Skeletal muscle cell (primary cell): ENCODE measurements around the gene PRPF6.

Experiments
- DNase-seq: peaks from one replicate; pipeline ENCODE4 v3.0.0-alpha.2; 2010; ENCODE audit warnings: low read depth
- H3K4me3 ChIP-seq: 2 replicates; pipeline ENCODE4 v1.5.1; 2011; ENCODE audit warnings: low read depth, mild to moderate bottlenecking, control low read depth, low read length, moderate library complexity

PRPF6 gene, protein sequence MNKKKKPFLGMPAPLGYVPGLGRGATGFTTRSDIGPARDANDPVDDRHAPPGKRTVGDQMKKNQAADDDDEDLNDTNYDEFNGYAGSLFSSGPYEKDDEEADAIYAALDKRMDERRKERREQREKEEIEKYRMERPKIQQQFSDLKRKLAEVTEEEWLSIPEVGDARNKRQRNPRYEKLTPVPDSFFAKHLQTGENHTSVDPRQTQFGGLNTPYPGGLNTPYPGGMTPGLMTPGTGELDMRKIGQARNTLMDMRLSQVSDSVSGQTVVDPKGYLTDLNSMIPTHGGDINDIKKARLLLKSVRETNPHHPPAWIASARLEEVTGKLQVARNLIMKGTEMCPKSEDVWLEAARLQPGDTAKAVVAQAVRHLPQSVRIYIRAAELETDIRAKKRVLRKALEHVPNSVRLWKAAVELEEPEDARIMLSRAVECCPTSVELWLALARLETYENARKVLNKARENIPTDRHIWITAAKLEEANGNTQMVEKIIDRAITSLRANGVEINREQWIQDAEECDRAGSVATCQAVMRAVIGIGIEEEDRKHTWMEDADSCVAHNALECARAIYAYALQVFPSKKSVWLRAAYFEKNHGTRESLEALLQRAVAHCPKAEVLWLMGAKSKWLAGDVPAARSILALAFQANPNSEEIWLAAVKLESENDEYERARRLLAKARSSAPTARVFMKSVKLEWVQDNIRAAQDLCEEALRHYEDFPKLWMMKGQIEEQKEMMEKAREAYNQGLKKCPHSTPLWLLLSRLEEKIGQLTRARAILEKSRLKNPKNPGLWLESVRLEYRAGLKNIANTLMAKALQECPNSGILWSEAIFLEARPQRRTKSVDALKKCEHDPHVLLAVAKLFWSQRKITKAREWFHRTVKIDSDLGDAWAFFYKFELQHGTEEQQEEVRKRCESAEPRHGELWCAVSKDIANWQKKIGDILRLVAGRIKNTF

DNA sequence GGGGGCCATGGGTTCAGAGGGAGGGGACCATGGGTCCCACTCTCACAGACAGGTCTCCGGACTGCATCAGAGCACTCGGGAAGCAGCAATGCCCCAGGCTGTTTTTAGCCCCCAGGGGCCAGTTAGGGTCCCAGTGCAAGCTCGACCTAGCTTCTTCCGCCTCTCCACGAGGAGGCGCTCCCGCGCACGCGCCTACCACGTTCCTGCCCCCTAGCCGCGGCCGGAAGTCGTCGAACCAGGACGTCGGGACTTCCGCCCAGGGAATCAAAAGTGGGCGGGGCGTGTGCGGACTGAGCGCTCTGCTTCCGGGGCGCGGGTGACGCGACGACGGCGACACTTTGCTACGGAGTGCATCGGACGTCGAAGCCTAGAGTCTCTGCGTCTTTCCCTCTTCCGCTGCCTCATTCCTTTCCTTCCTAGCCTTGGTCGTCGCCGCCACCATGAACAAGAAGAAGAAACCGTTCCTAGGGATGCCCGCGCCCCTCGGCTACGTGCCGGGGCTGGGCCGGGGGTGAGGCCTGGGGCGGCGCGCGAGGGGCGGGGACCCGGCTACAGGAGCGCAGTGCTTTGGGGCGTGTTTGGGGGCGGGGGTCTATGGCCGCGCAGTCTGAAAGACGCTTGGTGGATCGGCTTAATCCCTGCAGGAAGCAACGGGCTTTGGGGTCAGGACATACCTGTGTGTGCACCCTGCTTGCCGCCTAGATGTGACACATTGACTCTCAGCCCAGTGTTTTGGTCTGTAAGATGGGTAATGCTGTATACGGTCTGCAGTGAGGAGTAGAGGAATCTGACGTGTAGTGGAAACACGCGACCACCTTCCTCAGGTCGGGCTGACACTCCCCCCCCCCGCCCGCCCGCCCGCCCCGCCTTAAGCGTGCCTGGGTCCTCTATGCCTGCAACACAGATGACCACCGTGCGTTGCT, at the start of gene PRPF6:
Gene PRPF6, plus strand, starts transcription at position 327 of the 923 bp plus-strand sequence. Its CDS starts 114 bp downstream, at position 441.
- H3K4me3 ChIP-seq: peak within 1 kb of the TSS; percentile 92
- DNase-seq: peak; percentile 81

DNA sequence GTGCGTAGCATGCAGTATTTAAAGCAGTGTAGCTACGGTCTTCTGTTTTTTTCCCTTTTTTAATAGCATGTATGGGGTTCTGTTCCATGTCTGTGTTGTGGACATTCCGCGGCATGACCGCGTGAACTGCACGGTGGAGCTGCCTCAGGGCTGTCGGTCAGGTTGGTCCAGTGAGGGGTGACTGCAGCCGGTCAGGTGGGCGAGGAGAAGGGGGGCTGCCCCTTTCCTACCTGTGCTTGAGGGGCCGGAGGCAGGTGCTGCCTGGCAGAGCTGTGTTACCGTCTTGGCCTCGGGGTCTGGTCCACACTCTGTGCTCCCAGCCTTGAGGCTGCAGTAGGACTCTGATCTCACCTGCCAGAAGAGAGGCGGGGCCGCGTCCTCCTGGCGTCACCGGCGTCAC, 49.2 kb upstream of the PRPF6 start:
- no peak for DNase-seq
- H3K4me3 ChIP-seq: no peak overlapping the region

DNA sequence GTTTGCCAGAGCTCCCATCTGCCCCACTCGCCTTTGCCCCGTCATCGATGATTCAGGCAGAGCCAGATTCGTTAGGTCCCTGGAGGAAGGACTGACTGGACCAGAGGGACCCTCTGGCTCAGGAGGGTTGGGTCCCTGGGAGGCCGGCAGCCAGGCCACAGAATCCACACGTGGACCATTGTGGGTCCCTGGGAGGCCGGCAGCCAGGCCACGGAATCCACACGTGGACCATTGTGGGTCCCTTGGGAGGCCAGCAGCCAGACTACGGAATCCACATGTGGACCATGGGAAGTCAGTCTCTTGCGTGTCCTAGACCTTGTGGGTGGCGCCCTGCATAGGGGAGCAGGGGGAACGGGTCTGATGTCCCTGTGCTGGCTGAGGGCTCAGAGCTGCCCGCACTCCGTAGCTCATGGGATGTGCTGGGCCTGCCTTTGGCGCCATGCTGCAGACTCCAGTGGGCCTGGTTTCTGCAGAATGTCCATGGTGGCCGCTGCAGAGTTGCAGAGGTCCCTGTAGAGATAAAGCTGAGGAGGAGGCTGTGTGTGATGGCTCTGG, 48.2 kb upstream of the PRPF6 start:
- DNase-seq: no peak

DNA sequence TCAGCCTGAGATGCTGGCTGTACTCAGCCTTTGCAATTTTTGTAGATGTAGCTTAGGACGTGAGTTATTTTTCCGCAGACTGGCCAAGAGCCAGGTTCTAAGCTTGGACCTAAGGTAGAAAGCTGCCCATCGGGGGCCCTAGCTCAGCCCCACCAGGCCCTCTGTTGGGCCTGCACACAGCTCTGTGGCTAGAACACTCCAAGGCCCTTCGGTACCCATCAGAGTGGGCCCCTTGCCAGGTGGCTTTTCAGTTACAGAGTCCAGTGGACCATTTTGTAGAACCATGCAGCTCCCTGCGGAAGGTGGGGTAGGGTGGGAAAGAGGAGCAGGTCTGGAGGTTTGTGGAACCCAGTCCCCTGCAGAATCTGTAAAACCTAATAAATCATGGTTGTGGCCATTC, 47.3 kb upstream of the PRPF6 start:
- DNase-seq: no peak

More for the DNA sequence above, 48.2 kb upstream of the PRPF6 start:
- no peak overlapping the region for H3K4me3 ChIP-seq

DNA sequence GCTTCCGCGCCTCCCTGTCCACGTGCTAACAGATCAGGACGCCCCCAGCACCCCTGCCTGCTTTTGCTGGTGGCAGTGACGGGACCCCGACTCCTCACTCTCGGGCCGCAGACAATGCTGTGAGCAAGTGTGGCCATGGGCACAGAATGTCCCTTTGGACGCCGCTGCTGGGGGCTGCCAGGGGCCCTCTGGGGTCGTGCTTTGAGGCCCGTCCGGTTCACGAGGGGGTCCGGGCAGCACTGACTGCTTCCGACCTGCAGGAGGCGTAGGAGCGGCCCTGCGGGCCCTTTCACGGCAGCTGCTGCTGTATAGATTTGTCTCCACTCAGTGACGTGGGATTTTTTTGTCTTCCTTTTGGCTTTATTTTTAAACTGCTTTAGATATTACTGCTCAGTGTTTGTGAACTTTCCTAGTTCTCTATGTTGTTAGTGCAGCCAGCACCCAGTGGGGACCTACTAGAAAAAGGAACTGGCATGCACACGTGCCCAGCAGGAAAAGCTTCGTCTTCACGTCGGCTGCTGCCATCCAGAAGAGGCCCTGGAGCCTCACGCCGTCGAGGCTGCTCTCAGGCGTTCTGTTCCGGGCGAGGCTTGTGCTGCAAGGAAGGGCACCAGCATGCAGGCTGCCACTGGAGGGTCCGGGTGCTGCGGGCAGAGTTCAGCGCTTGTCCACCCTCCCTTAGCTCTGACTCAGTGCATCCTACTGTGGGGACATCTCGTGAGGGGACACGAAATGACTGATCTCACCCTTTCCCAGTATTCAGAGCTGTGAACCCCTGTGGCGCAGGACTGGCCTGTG, 46.5 kb upstream of the PRPF6 start:
- no peak for DNase-seq
- no peak overlapping the region for H3K4me3 ChIP-seq

More for the DNA sequence above, 47.3 kb upstream of the PRPF6 start:
- H3K4me3 ChIP-seq: no peak overlapping the region

DNA sequence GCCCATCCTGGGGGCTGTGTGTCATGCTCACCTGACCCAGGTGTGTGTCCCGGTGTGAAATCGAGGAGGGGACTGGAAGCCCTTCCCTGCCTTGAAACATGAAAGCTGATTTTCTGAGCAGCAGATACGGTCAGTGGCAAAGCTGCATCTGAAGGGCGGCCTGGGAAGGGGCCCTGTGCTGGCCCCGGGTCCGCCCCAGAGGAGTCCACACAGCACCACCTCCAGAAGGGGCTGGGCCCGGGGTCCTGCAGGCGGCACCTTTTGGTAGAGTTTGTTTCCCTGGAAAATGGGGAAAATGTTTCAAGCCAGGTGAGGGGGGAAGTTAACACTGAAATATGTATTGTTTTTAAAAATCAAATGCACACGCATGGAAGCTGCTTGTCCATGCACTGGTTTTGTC, 45.5 kb upstream of the PRPF6 start:
- no peak overlapping the region for H3K4me3 ChIP-seq
- DNase-seq: no peak

DNA sequence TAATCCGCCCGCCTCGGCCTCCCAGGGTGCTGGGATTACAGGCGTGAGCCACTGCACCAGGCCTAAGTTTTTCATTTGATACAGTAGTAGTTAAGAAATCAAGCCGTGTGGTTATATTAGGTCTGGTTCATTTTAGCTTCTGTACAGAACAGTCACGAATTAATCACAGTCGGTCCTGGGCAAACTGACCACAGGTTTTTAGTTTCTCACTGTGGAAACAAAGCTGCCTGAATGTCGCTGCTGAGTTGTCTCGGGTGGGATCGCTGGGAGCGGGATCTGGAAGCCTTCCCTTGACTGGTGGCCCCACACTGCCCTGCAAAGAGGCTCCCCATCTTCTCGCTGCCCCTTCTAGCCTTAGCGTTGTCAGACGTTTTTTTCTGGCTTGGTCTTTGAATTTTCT, 43.3 kb upstream of the PRPF6 start:
- H3K4me3 ChIP-seq: no peak overlapping the region
- no peak for DNase-seq

DNA sequence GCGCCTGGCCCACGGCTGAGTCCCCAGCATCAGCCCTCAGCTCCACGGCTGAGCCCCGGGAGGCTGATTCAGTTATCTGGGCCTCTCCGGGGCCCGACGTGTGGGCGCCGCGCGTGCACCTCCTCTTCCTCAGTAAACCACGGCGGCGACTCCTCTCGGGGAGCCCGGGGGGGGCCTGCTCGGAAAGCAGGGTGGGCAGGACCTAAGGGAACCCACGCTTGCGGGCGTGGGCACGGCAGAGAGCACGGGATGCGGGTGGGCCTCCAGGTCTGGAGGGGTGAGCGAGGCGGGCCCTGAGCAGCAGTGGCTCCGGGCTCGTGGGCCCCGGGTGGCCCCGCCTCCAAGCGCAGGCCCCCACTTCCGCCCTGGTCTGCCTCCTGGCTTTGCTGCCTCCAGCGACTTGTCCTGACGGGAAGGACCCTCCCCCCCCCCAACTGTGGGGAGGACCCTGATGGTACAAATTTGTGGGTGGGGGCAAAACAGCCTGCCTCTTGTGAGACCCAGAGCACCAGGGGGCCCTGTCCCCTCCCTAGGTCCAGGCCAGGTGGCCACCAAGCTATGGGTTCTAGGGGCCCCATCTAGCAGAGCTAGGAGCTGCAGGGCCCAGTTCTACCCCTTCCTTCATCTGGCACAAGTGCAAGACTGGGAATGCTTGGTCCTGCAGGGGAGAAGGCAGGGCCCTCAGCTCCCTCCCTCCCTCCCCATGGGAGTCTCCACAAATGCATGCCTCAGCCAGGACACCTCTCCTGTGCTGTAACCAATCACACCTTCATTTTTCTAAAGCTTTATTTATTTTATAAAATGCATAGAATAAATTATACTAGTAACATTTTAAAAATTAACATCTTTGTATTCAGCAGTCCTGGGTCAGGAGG, 41.6 kb upstream of the PRPF6 start:
- no peak overlapping the region for H3K4me3 ChIP-seq

DNA sequence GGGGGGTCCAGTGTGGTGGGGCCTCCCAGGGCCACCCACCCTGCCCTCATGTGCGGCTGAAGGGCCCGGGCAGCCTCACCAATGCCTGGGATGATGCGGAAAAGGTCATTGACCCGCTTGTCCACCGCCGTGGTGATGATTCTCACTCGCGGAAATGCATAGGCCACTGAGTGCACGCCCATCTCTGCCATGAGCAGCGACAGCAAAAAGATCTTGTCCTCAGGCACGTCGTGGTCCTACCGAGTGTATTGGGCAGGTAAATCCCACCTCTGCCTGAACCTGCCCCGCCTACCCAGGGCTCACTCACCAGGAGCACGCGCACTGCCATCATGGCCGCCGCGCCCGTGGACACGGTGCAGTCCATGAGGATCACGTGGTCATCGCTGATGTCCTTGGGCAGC, 40.9 kb upstream of the PRPF6 start:
- DNase-seq: no peak
- no peak overlapping the region for H3K4me3 ChIP-seq

More for the DNA sequence above, 41.6 kb upstream of the PRPF6 start:
- no peak for DNase-seq

DNA sequence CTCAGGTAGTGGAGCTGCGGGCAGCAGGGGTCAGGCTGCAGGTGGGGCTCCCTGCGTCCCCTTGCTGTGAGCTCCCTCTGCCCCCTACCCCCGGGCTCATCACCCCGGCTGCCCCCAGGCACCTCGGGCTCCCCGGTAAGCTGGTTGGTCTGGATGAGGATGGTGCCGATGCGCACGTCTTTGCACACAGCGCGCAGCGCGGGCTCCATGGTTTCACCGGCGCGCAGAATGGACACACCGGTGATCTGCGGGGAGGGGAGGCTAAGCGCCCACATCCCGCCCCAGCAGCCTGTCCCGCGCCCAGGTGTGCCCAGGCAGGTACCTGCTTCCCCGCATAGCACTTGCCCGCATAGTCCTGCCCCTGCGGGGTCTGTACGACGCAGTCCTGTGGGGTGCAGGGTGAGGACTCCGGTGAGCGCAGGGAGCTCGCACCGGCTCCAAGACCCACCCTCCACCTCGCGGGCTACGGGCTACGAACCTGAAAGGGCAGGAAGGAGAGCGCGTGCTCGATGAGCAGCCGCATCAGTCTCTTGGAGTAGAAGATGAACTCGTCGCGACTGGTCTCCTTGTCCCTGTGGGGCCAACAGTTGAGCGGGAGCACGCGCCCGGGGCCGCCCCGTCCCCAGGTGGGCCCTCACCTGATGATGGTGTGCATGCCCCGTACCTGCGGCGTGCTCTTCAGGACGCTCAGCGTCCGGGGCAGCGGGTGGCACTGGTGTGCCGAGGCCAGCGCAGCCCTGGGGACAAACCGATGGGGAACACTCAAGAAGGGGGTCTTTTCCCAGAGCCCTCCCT, 40.3 kb upstream of the PRPF6 start:
- H3K4me3 ChIP-seq: no peak overlapping the region
- DNase-seq: no peak

DNA sequence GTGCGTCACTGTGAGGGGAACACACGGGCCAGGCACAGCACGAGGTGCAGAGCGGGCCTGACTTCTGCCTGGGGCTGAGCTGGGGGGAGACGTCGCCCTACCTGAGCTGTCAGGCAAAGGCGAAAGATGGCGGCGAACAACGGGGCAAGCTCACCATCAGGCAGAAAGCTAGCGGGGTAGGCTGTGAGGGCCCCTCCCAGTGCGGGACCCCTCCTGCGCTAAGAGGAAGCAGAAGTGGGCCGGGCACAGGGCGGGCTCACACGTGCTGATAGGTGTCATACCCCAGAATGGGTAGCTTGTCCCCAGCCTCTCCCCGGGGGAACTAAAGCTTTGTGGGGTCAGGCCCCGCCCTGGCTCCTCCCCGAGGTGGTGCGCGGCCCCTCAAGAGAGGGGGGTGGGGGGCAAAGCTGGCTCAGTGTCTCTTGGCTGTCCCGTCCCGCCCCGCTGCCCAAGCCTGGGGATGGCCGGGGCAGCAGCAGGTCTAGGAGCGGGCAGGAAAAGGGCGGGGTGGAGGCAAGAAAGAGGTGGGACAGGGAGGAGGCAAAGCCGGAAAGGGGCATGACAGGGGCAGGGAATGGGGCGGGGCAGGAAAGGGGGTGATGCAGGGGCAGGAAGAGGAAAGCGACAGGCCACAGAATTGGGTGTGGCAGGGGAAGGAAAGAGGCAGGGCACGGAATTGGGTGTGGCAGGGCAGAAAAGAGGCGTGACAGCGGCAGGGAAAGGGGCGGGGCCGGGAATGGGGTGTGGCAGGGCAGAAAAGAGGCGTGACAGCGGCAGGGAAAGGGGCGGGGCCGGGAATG, 39.5 kb upstream of the PRPF6 start:
- H3K4me3 ChIP-seq: no peak overlapping the region
- no peak for DNase-seq

DNA sequence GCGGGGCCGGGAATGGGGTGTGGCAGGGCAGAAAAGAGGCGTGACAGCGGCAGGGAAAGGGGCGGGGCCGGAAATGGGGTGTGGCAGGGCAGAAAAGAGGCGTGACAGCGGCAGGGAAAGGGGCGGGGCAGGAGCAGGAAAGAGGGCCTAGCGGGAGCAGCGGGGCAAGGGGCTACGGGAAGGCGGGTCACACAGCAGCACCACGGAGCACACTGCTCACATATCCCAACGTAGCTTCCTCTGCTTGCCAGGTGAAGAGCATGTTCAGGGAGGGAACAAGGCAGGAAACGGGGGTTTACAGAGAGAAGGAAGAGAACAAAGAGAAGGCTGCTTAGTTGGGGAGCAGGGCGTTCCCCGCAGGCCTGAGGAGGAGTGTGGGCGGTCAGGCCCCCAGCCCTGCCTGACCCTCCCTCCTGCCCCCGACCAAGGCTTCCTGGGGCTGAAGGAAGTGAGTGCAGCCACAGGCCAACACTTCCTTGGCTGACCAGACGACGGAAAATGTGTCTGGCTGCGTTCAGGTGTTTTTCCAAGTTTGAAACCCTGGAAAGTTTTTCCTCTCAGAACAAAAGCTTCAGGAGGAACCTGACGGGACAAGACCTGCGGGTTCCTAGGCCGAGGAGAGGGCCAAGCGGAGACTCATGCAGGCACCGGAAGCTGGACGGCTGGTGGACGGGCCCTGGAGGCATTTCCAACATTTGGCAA, 38.5 kb upstream of the PRPF6 start:
- no peak for DNase-seq
- H3K4me3 ChIP-seq: no peak overlapping the region

DNA sequence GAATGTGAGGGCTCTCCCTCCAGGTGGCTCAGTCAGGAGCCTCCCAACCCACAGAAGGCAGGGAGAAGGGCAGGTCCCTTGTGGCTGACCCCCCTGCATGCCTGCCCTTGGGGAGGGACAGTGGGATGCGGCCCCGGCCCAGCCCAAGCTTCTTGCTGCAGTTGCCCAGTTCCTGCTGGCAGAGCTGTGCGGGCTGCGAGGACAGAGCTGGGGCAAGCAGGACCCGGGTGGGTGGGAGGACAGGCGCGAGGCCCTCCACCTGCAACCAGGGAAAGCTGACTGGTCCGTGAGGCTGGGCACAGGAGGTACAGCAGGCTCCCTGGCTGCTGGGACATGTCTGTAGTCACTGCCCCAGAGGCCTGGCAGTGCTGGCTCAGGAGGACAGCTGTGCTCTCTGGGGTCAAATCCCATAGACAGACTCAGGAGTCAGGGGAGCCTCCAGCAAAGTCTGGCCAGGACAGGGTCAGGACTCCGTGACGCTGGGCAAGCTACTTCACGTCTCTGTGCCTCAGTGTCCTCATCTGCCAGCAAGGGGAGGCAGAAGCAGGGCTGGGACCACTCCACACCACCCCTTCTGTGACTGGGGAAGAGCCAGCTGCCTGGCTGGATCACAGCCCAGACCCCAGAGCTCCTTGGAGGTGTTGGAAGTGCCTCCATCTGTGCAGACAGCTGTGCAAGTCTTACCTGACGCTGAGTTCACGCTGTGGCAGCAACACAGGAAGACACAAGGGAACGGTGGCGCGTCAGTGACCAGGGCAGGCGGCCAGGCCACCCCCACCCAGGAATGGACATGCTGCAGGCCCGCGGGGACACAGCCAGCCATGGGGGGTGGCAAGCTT, 37.7 kb upstream of the PRPF6 start:
- H3K4me3 ChIP-seq: no peak overlapping the region
- DNase-seq: no peak

DNA sequence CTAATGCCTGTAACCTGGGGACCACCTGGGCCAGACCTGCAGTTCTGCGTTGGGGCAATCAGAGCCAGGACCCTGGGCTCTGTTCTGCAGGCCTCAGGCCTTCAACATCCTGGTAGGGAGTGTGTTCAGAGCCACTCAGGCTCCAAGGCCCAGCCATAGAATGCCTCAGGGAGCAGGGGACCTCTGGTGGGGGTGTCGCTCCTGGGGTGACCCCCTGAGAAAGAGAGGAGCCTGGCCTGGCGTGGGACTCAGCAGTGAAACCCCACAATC, 37.2 kb upstream of the PRPF6 start:
- no peak for DNase-seq
- no peak overlapping the region for H3K4me3 ChIP-seq
